ENCODE data around the gene VDAC1. TPM values are rescaled to one million over a fixed set of nuclear protein-coding genes. Genes with fewer than 3 reads are reported as not detected.

VDAC1 gene
- total and polyA plus RNA-seq, 2 of the 8 experiments (the other 6 are each of a cell fraction or from before 2014, with no cell fraction given): 111 to 301 TPM

- DNase-seq (ENCODE audit: low read depth in 1 of 2, low spot score in 2 of 2) (no peak), FAIRE-seq (no peak)
- H4K20me1 ChIP-seq (replicated peaks in 1 of 2; ENCODE audit: control insufficient read depth in 1 of 2, insufficient read depth in 2 of 2, low read length in 2 of 2): peaks cover 0 to 1% of the 10 kb centered on the region in 2 experiments
- H3K4me1 ChIP-seq (replicated peaks in 1 of 4; ENCODE audit: control insufficient read depth in 3 of 4, insufficient read depth in 4 of 4, low read length in 3 of 4): no peaks in the 10 kb centered on the region
- no peak overlapping the region for H3K18ac ChIP-seq (ENCODE audit: extremely low read depth, low read length)
- H3K27me3 ChIP-seq (replicated peaks in 1 of 4; ENCODE audit: control insufficient read depth in 3 of 4, extremely low read depth in 1 of 4, insufficient read depth in 3 of 4, low read length in 3 of 4): no peaks in the 10 kb centered on the region
- no peak overlapping the region for H3K4ac ChIP-seq (replicated peaks; ENCODE audit: insufficient read length, low read depth, low read length)
- H2AK5ac ChIP-seq (ENCODE audit: low read depth, low read length): no peak overlapping the region
- no peak overlapping the region for H2BK20ac ChIP-seq (ENCODE audit: low read length)
- H2AFZ ChIP-seq (ENCODE audit: low read length): no peak overlapping the region
- H4K91ac ChIP-seq (replicated peaks; ENCODE audit: insufficient read length, low read length): no peak overlapping the region
- no peak overlapping the region for H3K4me3 ChIP-seq (ENCODE audit: extremely low read depth in 1 of 4, insufficient read depth in 2 of 4, low read depth in 3 of 4, low read length in 4 of 4)
- H2BK120ac ChIP-seq (replicated peaks; ENCODE audit: low read depth, low read length): no peak overlapping the region
- WGBS, 2 experiments (ENCODE audit: extremely low coverage in 1 of 2, insufficient coverage in 1 of 2, insufficient read length in 1 of 2, insufficient replicate concordance in 2 of 2, low coverage in 1 of 2, low lambda C conversion rate in 2 of 2, missing lambda C conversion rate in 1 of 2): 90% methylated on average over 6 of the region's 6 CpGs; no CpG with 5 or more reads in 1 of the 2 experiments
- no peak overlapping the region for H2BK5ac ChIP-seq (ENCODE audit: low read depth, low read length)
- no peaks in the 10 kb centered on the region for H3K79me1 ChIP-seq (ENCODE audit: low read depth, low read length)
- H3K9me3 ChIP-seq (ENCODE audit: insufficient read depth in 2 of 2, low read depth in 1 of 2, low read length in 1 of 2): no peaks in the 10 kb centered on the region
- H2BK12ac ChIP-seq (ENCODE audit: low read depth, low read length): no peak overlapping the region
- POLR2A ChIA-PET (ENCODE audit: partially characterized antibody): interaction anchor here (1.5 kb wide), 1 partner anchor 14 kb away, joined by 4 read pairs; no protein-coding TSS in a partner anchor
- no peak overlapping the region for H4K5ac ChIP-seq (ENCODE audit: insufficient read length, low read depth, low read length)
- no peak overlapping the region for H3K9ac ChIP-seq (replicated peaks in 1 of 4; ENCODE audit: extremely low read depth in 1 of 4, low read depth in 3 of 4, low read length in 3 of 4)
- no peak overlapping the region for H4K8ac ChIP-seq (ENCODE audit: extremely low read depth, insufficient read depth, low read length)
- H3K79me2 ChIP-seq (ENCODE audit: control insufficient read depth in 1 of 2, insufficient read depth in 2 of 2, low read length in 2 of 2): peaks cover 0 to 3% of the 10 kb centered on the region in 2 experiments; a peak in 1 of 4 replicates
- H3K14ac ChIP-seq (ENCODE audit: insufficient read length): no peak overlapping the region
- H3K27ac ChIP-seq (ENCODE audit: low read depth, low read length): no peak overlapping the region
- H3K36me3 ChIP-seq (ENCODE audit: control insufficient read depth in 2 of 4, insufficient read depth in 4 of 4, low read length in 3 of 4): peaks cover 16 to 47% (median 35%) of the 10 kb centered on the region in 4 experiments
- H3K23me2 ChIP-seq (ENCODE audit: low read depth, low read length): no peaks in the 10 kb centered on the region
- no peak overlapping the region for H2BK15ac ChIP-seq (ENCODE audit: low read length)
- no peak overlapping the region for H3K56ac ChIP-seq (replicated peaks; ENCODE audit: insufficient read length, low read depth, low read length)
- H3K23ac ChIP-seq (ENCODE audit: insufficient read length): no peak overlapping the region
- H3K4me2 ChIP-seq (ENCODE audit: insufficient read depth in 1 of 2, low read depth in 2 of 2, low read length in 2 of 2): no peak overlapping the region
- CTCF ChIA-PET (ENCODE audit: partially characterized antibody): interaction anchor here (15.5 kb wide), 1 partner anchor 22 kb away, joined by 160 read pairs; no protein-coding TSS in a partner anchor
- TF ChIP-seq CTCF (IDR thresholded peaks at IDR 0.05; ENCODE audit: control extremely low read depth in 1 of 3, insufficient read depth in 1 of 3, low read depth in 1 of 3, low read length in 3 of 3) (no peak), GABPA (IDR thresholded peaks at IDR 0.05; ENCODE audit: borderline replicate concordance, insufficient read depth, low read length) (no peak), YY1 (IDR thresholded peaks at IDR 0.05; ENCODE audit: low read depth, low read length) (no peak), CEBPB (IDR thresholded peaks at IDR 0.05; ENCODE audit: low read depth, low read length) (no peak), RNF2 (IDR thresholded peaks at IDR 0.05; ENCODE audit: borderline replicate concordance, low read depth, low read length, missing control alignments, poor library complexity, severe bottlenecking) (no peak), SRF (IDR thresholded peaks at IDR 0.05; ENCODE audit: low read depth, low read length) (no peak), TCF12 (IDR thresholded peaks at IDR 0.05; ENCODE audit: low read depth, low read length) (no peak), HDAC6 (IDR thresholded peaks at IDR 0.05; ENCODE audit: low read depth, low read length) (no peak), CBX8 (IDR thresholded peaks at IDR 0.05; ENCODE audit: borderline replicate concordance, low read depth, low read length) (no peak), KDM4A (IDR thresholded peaks at IDR 0.05; ENCODE audit: low read depth, low read length, severe bottlenecking) (no peak), SIRT6 (IDR thresholded peaks at IDR 0.05; ENCODE audit: low read length) (no peak), TEAD4 (IDR thresholded peaks at IDR 0.05; ENCODE audit: low read depth, low read length) (no peak)
Measured at GRCh38 chr5:133974142-133974541, 30.6 kb downstream of the VDAC1 start.

All from H1 (cell line).